ENCODE measurements around the gene TSEN54.

DNA sequence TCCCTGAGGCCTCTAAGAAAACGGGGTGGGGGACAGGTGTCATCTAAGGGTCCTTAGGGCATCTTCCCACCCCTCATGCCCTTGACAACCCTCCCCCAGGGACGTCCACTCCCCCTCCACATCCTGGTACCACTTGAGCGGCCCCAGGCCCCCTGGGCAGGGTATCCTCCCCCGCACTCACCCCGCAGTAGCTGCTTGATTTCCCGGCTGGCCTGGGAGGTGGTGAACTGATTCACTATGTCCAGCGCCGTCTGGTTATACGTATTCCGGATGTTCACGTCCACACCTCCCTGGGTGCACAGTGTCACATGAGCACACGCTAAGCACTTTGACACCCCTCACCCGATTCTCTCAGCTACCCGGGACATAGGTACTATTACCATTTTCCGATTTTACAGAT lies 10.7 kb upstream of the TSEN54 start:
- TF ChIP-seq, protein P1, sequence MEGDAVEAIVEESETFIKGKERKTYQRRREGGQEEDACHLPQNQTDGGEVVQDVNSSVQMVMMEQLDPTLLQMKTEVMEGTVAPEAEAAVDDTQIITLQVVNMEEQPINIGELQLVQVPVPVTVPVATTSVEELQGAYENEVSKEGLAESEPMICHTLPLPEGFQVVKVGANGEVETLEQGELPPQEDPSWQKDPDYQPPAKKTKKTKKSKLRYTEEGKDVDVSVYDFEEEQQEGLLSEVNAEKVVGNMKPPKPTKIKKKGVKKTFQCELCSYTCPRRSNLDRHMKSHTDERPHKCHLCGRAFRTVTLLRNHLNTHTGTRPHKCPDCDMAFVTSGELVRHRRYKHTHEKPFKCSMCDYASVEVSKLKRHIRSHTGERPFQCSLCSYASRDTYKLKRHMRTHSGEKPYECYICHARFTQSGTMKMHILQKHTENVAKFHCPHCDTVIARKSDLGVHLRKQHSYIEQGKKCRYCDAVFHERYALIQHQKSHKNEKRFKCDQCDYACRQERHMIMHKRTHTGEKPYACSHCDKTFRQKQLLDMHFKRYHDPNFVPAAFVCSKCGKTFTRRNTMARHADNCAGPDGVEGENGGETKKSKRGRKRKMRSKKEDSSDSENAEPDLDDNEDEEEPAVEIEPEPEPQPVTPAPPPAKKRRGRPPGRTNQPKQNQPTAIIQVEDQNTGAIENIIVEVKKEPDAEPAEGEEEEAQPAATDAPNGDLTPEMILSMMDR (IDR thresholded peaks at IDR 0.05; ENCODE audit: insufficient read depth, low read length, poor library complexity, severe bottlenecking): no peak
- no peak for TF ChIP-seq EZH2phosphoT487 (conservative IDR thresholded peaks at IDR 0.05; ENCODE audit: low read length)
